ENCODE results near the gene HERC2.

HERC2 gene

GRCh38 chr15:28109626-28110455, 212.1 kb downstream of the HERC2 start:
- no peak for DNase-seq

GRCh38 chr15:28107904-28108275, 214.1 kb downstream of the HERC2 start:
- DNase-seq = no peak

GRCh38 chr15:28107111-28107903, 214.7 kb downstream of the HERC2 start:
- no peak for DNase-seq

- DNase-seq = no peak
Measured at GRCh38 chr15:28106294-28107110, 215.5 kb downstream of the HERC2 start.

GRCh38 chr15:28105793-28106192, 216.2 kb downstream of the HERC2 start:
- no peak for DNase-seq

- DNase-seq = no peak
Measured at GRCh38 chr15:28105224-28105791, 216.7 kb downstream of the HERC2 start.

GRCh38 chr15:28104326-28104725, 217.7 kb downstream of the HERC2 start:
- DNase-seq = no peak

- DNase-seq = no peak
Measured at GRCh38 chr15:28103831-28104230, 218.1 kb downstream of the HERC2 start.

GRCh38 chr15:28101983-28102441, 220.0 kb downstream of the HERC2 start:
- DNase-seq = no peak

- no peak for DNase-seq
Measured at GRCh38 chr15:28101201-28101600, 220.8 kb downstream of the HERC2 start.

- DNase-seq = no peak
Measured at GRCh38 chr15:28100516-28101195, 221.3 kb downstream of the HERC2 start.

GRCh38 chr15:28099555-28100140, 222.3 kb downstream of the HERC2 start:
- no peak for DNase-seq

GRCh38 chr15:28098766-28099554, 223.0 kb downstream of the HERC2 start, which contains the start of gene OCA2:
Gene OCA2 (minus strand): TSS chr15:28099315. CDS start chr15:28081874, 17,441 bp downstream.
- DNase-seq = no peak

- no peak for DNase-seq
Measured at GRCh38 chr15:28098360-28098765, 223.6 kb downstream of the HERC2 start.

GRCh38 chr15:28097656-28098359, 224.2 kb downstream of the HERC2 start:
- no peak for DNase-seq

GRCh38 chr15:28096670-28097431, 225.1 kb downstream of the HERC2 start:
- no peak for DNase-seq

GRCh38 chr15:28096411-28096669, 225.6 kb downstream of the HERC2 start:
- no peak for DNase-seq

- no peak for DNase-seq
Measured at GRCh38 chr15:28094732-28095521, 227.1 kb downstream of the HERC2 start.

Measured in NCI-H2081 treated with DMSO at 0.1 percent for 48 hours (cell line).